GM21786 (cell line): ENCODE results near the gene ARHGAP26.
"Not testable (repeated sequence)": the region's sequence is repeated elsewhere in the genome, so short reads cannot be mapped to it uniquely, and the experiment has no call there.

Experiments
- ATAC-seq: cut with Tn5 transposase; IDR thresholded peaks from one replicate; pipeline ENCODE4 v1.9.1; 2021; ENCODE audit not compliant: unreplicated experiment

ARHGAP26 gene

GRCh38 chr5:142926549-142926948 lies 156.4 kb downstream of the ARHGAP26 start:
- no peak for ATAC-seq

GRCh38 chr5:142928999-142929398 lies 158.8 kb downstream of the ARHGAP26 start:
- ATAC-seq: not testable (repeated sequence)

- no peak for ATAC-seq
Measured at GRCh38 chr5:142929587-142929986, 159.4 kb downstream of the ARHGAP26 start.

- no peak for ATAC-seq
Measured at GRCh38 chr5:142930395-142931110, 160.4 kb downstream of the ARHGAP26 start.

GRCh38 chr5:142931896-142932686 lies 161.9 kb downstream of the ARHGAP26 start:
- no peak for ATAC-seq

GRCh38 chr5:142934051-142934762 lies 164.0 kb downstream of the ARHGAP26 start:
- no peak for ATAC-seq

- no peak for ATAC-seq
Measured at GRCh38 chr5:142935014-142935413, 164.8 kb downstream of the ARHGAP26 start.

GRCh38 chr5:142937374-142937773 lies 167.2 kb downstream of the ARHGAP26 start:
- ATAC-seq: no peak

- no peak for ATAC-seq
Measured at GRCh38 chr5:142938266-142938880, 168.2 kb downstream of the ARHGAP26 start.

- no peak for ATAC-seq
Measured at GRCh38 chr5:142939006-142939405, 168.8 kb downstream of the ARHGAP26 start.

- no peak for ATAC-seq
Measured at GRCh38 chr5:142939884-142940283, 169.7 kb downstream of the ARHGAP26 start.

GRCh38 chr5:142941245-142941644 lies 171.1 kb downstream of the ARHGAP26 start:
- ATAC-seq: no peak

GRCh38 chr5:142942901-142943300 lies 172.7 kb downstream of the ARHGAP26 start:
- no peak for ATAC-seq

- no peak for ATAC-seq
Measured at GRCh38 chr5:142944140-142944539, 174.0 kb downstream of the ARHGAP26 start.

GRCh38 chr5:142945321-142945720 lies 175.1 kb downstream of the ARHGAP26 start:
- ATAC-seq: no peak

- no peak for ATAC-seq
Measured at GRCh38 chr5:142945845-142946244, 175.7 kb downstream of the ARHGAP26 start.

GRCh38 chr5:142946547-142947426 lies 176.6 kb downstream of the ARHGAP26 start:
- no peak for ATAC-seq

- no peak for ATAC-seq
Measured at GRCh38 chr5:142947427-142947709, 177.2 kb downstream of the ARHGAP26 start.

- no peak for ATAC-seq
Measured at GRCh38 chr5:142952229-142952628, 182.1 kb downstream of the ARHGAP26 start.

GRCh38 chr5:142952871-142953270 lies 182.7 kb downstream of the ARHGAP26 start:
- ATAC-seq: not testable (repeated sequence)
